Endodermal cell (in vitro differentiated cells): ENCODE data around the gene UBASH3B. TPM values are rescaled to one million over a fixed set of nuclear protein-coding genes. Genes with fewer than 3 reads are reported as not detected.

Experiments used
- DNase-seq: peaks from one replicate; pipeline ENCODE4 v3.0.0-alpha.2; 2017
- H3K27ac ChIP-seq: 2 replicates; pipeline ENCODE4 v1.5.1; 2013; ENCODE audit warnings: mild to moderate bottlenecking, low read depth, low read length, moderate library complexity
- H3K27me3 ChIP-seq: 2 replicates; pipeline ENCODE4 v1.6.1; 2013; ENCODE audit warnings: mild to moderate bottlenecking, low read length, moderate library complexity; ENCODE audit not compliant: insufficient read depth, control insufficient read depth, poor library complexity, severe bottlenecking
- H3K36me3 ChIP-seq: 2 replicates; pipeline ENCODE4 v1.7.0; 2013; ENCODE audit warnings: mild to moderate bottlenecking, low read length, moderate library complexity; ENCODE audit not compliant: control insufficient read depth, insufficient read depth
- H3K4me1 ChIP-seq: one replicate; pipeline ENCODE4 v1.7.0; 2013; ENCODE audit warnings: low read length; ENCODE audit not compliant: control insufficient read depth, insufficient read depth
- H3K4me3 ChIP-seq: 2 replicates; pipeline ENCODE4 v1.5.1; 2013; ENCODE audit warnings: mild to moderate bottlenecking, low read length, moderate library complexity
- H3K9ac ChIP-seq: 2 replicates; pipeline ENCODE4 v1.6.1; 2013; ENCODE audit warnings: mild to moderate bottlenecking, low read length, moderate library complexity; ENCODE audit not compliant: poor library complexity, severe bottlenecking; ENCODE audit errors: extremely low read depth
- H3K9me3 ChIP-seq: 2 replicates; pipeline ENCODE4 v1.6.1; 2013; ENCODE audit warnings: mild to moderate bottlenecking, low read length, moderate library complexity; ENCODE audit not compliant: control insufficient read depth
- H3K27ac Mint-ChIP-seq: 2 replicates; pipeline ENCODE4 v1.8.0; 2020; ENCODE audit warnings: mixed read lengths
- H3K27me3 Mint-ChIP-seq: 2 replicates; pipeline ENCODE4 v1.8.0; 2021; ENCODE audit warnings: mild to moderate bottlenecking, mixed read lengths; ENCODE audit not compliant: insufficient read depth
- H3K36me3 Mint-ChIP-seq: 2 replicates; pipeline ENCODE4 v1.8.0; 2020; ENCODE audit warnings: low read depth, mixed read lengths
- H3K4me1 Mint-ChIP-seq: 2 replicates; pipeline ENCODE4 v1.8.0; 2020; ENCODE audit warnings: mixed read lengths
- H3K4me3 Mint-ChIP-seq: 2 replicates; pipeline ENCODE4 v1.8.0; 2020; ENCODE audit warnings: mild to moderate bottlenecking, moderate library complexity, mixed read lengths
- H3K9me3 Mint-ChIP-seq: 2 replicates; pipeline ENCODE4 v1.8.0; 2020; ENCODE audit warnings: mild to moderate bottlenecking, mixed read lengths
- WGBS, 2 experiments: methylation state at CpG; one replicate each; pipeline versions ENCODE4 v1.1.5 to v1.1.7; 2013; ENCODE audit warnings: missing lambda C conversion rate in 2 of 2, mixed read lengths in 1 of 2; ENCODE audit not compliant: insufficient coverage in 1 of 2, insufficient read length in 1 of 2; 5-methylcytosine and 5-hydroxymethylcytosine counted together
- total RNA-seq, 2 donors: library from RNA; stranded (reverse); fragmentation: NEBNext Ultra II Directional in 1 of 2; extraction: Animal tissue kit (Norgen Biotek cat#: 25700) in 1 of 2; gene quantifications; 2 replicates in 1 of 2; 3 replicates in 1 of 2; pipeline ENCODE4 v1.2.1, GENCODE V29; 2021
- TF ChIP-seq, protein P1 (sequence below): fragments of 200-600 bp; sonication (generic); conservative IDR thresholded peaks from 2 replicates; pipeline ENCODE4 v1.5.0; 2021; ENCODE audit warnings: antibody characterized with exemption, mild to moderate bottlenecking

Gene UBASH3B
- total RNA-seq, 2 donors from 2014 or later, result 6.0 to 9.0 TPM

DNA sequence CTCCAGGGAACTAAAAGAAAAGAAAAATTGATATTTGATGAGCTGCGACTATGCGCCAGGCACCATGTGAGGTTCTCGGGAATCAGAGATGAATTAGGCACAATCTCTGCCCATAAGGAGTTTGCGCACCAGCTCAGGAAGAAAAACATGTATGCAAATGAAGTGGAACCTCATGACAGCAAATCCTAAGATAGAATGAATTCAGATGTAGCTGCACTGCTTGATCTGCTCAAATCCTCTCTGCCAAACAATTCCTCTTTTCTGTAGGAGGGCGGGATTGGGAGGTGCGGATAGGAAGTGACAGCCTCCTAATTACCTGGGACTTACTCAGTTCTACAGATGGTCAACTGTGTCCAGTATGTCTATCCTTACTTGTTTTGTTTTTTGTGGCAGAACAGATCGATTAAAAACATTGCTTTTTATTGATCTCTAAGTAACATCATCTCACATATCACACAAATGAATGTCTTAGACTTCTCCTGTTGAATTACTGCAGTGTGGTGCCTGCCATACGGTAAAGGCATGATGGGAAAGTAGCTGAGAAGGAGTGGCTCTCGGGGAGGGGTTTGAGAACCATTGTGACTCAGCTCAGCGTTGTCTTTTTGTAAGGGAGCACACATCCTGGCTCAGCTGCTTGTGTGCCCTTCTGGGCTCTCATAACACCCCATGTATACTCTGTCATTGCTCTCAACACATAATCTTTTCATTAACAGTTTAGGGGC, 196.7 kb downstream of the UBASH3B start:
- no peaks in the 10 kb centered on the region for H3K36me3 ChIP-seq
- peaks cover 7% of the 10 kb centered on the region for H3K4me1 ChIP-seq
- no peaks in the 10 kb centered on the region for H3K9me3 Mint-ChIP-seq
- no peak overlapping the region for H3K4me3 ChIP-seq
- H3K27ac ChIP-seq, result no peak overlapping the region
- no peak for DNase-seq
- TF ChIP-seq, protein P1, sequence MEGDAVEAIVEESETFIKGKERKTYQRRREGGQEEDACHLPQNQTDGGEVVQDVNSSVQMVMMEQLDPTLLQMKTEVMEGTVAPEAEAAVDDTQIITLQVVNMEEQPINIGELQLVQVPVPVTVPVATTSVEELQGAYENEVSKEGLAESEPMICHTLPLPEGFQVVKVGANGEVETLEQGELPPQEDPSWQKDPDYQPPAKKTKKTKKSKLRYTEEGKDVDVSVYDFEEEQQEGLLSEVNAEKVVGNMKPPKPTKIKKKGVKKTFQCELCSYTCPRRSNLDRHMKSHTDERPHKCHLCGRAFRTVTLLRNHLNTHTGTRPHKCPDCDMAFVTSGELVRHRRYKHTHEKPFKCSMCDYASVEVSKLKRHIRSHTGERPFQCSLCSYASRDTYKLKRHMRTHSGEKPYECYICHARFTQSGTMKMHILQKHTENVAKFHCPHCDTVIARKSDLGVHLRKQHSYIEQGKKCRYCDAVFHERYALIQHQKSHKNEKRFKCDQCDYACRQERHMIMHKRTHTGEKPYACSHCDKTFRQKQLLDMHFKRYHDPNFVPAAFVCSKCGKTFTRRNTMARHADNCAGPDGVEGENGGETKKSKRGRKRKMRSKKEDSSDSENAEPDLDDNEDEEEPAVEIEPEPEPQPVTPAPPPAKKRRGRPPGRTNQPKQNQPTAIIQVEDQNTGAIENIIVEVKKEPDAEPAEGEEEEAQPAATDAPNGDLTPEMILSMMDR, result no peak
- H3K36me3 Mint-ChIP-seq, result no peaks in the 10 kb centered on the region
- H3K27me3 ChIP-seq, result no peaks in the 10 kb centered on the region
- no peaks in the 10 kb centered on the region for H3K27me3 Mint-ChIP-seq
- H3K9me3 ChIP-seq, result no peaks in the 10 kb centered on the region
- H3K9ac ChIP-seq, result no peak overlapping the region
- WGBS, 2 experiments, result 90 to 95% methylated on average over 9 to 10 of the region's 10 CpGs
- no peak overlapping the region for H3K4me3 Mint-ChIP-seq
- no peak overlapping the region for H3K27ac Mint-ChIP-seq
- peaks cover 26% of the 10 kb centered on the region for H3K4me1 Mint-ChIP-seq

DNA sequence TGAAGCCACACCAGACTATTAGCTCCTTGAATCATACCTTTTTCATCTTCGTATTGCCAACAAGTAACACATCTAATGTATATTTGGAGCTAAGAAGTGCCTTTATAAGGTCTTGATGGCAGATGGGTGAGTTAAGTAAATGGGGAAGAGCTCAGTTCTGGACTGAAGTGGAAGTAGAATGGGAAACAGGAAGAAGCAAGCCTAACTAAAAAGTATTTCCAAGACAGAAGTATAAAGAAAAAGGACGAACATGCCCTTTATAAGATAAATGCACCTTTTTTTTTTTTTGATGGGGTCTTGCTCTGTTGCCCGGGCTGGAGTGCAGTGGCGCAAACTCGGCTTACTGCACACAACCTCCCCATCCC, 197.3 kb downstream of the UBASH3B start:
- WGBS, 2 experiments, result 86 to 96% methylated on average over 1 to 5 of the region's 5 CpGs
- peaks cover 26% of the 10 kb centered on the region for H3K4me1 Mint-ChIP-seq
- no peak overlapping the region for H3K27ac Mint-ChIP-seq
- H3K4me3 Mint-ChIP-seq, result no peak overlapping the region
- H3K36me3 Mint-ChIP-seq, result no peaks in the 10 kb centered on the region
- DNase-seq, result no peak
- TF ChIP-seq, protein P1, result no peak
- peaks cover 7% of the 10 kb centered on the region for H3K4me1 ChIP-seq
- H3K27me3 Mint-ChIP-seq, result no peaks in the 10 kb centered on the region
- H3K36me3 ChIP-seq, result no peaks in the 10 kb centered on the region
- H3K4me3 ChIP-seq, result no peak overlapping the region
- H3K9ac ChIP-seq, result no peak overlapping the region
- H3K27me3 ChIP-seq, result no peaks in the 10 kb centered on the region
- H3K27ac ChIP-seq, result no peak overlapping the region
- no peaks in the 10 kb centered on the region for H3K9me3 ChIP-seq
- H3K9me3 Mint-ChIP-seq, result no peaks in the 10 kb centered on the region

DNA sequence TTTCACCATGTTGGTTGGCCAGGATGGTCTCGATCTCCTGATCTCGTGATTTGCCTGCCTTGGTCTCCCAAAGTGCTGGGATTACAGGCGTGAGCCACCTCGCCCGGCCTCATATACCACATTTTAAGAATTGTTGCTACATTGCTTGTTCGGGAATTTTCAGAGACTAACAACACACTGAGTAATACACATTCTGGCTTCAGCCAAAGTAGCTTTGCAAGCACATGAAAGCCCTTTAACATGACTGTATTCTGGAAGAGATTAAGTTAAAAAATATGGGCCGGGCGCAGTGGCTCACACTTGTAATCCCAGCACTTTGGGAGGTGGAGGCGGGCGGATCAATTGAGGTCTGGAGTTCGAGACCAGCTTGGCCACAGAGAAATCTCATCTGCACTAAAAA, 197.7 kb downstream of the UBASH3B start:
- no peak for DNase-seq
- H3K4me3 Mint-ChIP-seq, result no peak overlapping the region
- H3K27ac Mint-ChIP-seq, result no peak overlapping the region
- no peaks in the 10 kb centered on the region for H3K27me3 Mint-ChIP-seq
- TF ChIP-seq, protein P1, result no peak
- no peaks in the 10 kb centered on the region for H3K9me3 Mint-ChIP-seq
- H3K36me3 ChIP-seq, result no peaks in the 10 kb centered on the region
- 86 to 97% methylated on average over 4 to 11 of the region's 11 CpGs for WGBS, 2 experiments
- no peak overlapping the region for H3K4me3 ChIP-seq
- peaks cover 7% of the 10 kb centered on the region for H3K4me1 ChIP-seq
- no peak overlapping the region for H3K27ac ChIP-seq
- H3K4me1 Mint-ChIP-seq, result peaks cover 26% of the 10 kb centered on the region
- no peak overlapping the region for H3K9ac ChIP-seq
- H3K36me3 Mint-ChIP-seq, result no peaks in the 10 kb centered on the region
- H3K9me3 ChIP-seq, result no peaks in the 10 kb centered on the region
- no peaks in the 10 kb centered on the region for H3K27me3 ChIP-seq
